NK-92 (cell line): Measurements from ENCODE around the gene SETDB2.

Experiments
- DNase-seq: peaks from one replicate; lab custom pipeline; 2025; ENCODE audit not compliant: unreplicated experiment; lab: John Stamatoyannopoulos, UW

Gene SETDB2

GRCh38 chr13:49429121-49429520, 15.0 kb upstream of the SETDB2 start:
- DNase-seq, result no peak

- no peak for DNase-seq
Measured at GRCh38 chr13:49435992-49436391, 8.1 kb upstream of the SETDB2 start.

- no peak for DNase-seq
Measured at GRCh38 chr13:49436890-49437289, 7.2 kb upstream of the SETDB2 start.

- no peak for DNase-seq
Measured at GRCh38 chr13:49437705-49438104, 6.4 kb upstream of the SETDB2 start.

- DNase-seq, result no peak
Measured at GRCh38 chr13:49439609-49440008, 4.5 kb upstream of the SETDB2 start.

GRCh38 chr13:49441312-49441711, 2.8 kb upstream of the SETDB2 start:
- DNase-seq, result no peak

GRCh38 chr13:49441846-49442245, 2.2 kb upstream of the SETDB2 start:
- DNase-seq, result no peak

- no peak for DNase-seq
Measured at GRCh38 chr13:49443357-49443703, 744 bp upstream of the SETDB2 start.

GRCh38 chr13:49444524-49445395, 686 bp downstream of the SETDB2 start:
- no peak for DNase-seq

GRCh38 chr13:49446473-49446872, 2.4 kb downstream of the SETDB2 start:
- DNase-seq, result no peak

- DNase-seq, result no peak
Measured at GRCh38 chr13:49448753-49449152, 4.7 kb downstream of the SETDB2 start.

GRCh38 chr13:49450105-49450819, 6.2 kb downstream of the SETDB2 start:
- DNase-seq, result no peak

GRCh38 chr13:49452725-49453457, 8.8 kb downstream of the SETDB2 start:
- no peak for DNase-seq

GRCh38 chr13:49453465-49453864, 9.4 kb downstream of the SETDB2 start:
- DNase-seq, result no peak

GRCh38 chr13:49454388-49455006, 10.4 kb downstream of the SETDB2 start:
- no peak for DNase-seq

GRCh38 chr13:49455007-49455398, 10.9 kb downstream of the SETDB2 start:
- no peak for DNase-seq

GRCh38 chr13:49456156-49456555, 12.1 kb downstream of the SETDB2 start:
- no peak for DNase-seq

- no peak for DNase-seq
Measured at GRCh38 chr13:49457221-49457620, 13.1 kb downstream of the SETDB2 start.

GRCh38 chr13:49459580-49459979, 15.5 kb downstream of the SETDB2 start:
- no peak for DNase-seq

GRCh38 chr13:49464085-49464484, 20.0 kb downstream of the SETDB2 start:
- no peak for DNase-seq

- DNase-seq, result no peak
Measured at GRCh38 chr13:49464621-49465325, 20.7 kb downstream of the SETDB2 start.
